Measurements from ENCODE around the gene NMUR1.

- TF ChIP-seq ZNF274 (IDR thresholded peaks at IDR 0.05; ENCODE audit: low read depth, low read length) = no peak
- TF ChIP-seq YY1 (IDR thresholded peaks at IDR 0.05; ENCODE audit: insufficient read depth, insufficient read length) = no peak
- no peak for TF ChIP-seq SUZ12 (IDR thresholded peaks at IDR 0.05; ENCODE audit: extremely low read depth, insufficient read depth, insufficient read length)
Observed at GRCh38 chr2:231523451-231524285, 6.6 kb downstream of the NMUR1 start.
